ENCODE results near the gene PKN3.

DNA sequence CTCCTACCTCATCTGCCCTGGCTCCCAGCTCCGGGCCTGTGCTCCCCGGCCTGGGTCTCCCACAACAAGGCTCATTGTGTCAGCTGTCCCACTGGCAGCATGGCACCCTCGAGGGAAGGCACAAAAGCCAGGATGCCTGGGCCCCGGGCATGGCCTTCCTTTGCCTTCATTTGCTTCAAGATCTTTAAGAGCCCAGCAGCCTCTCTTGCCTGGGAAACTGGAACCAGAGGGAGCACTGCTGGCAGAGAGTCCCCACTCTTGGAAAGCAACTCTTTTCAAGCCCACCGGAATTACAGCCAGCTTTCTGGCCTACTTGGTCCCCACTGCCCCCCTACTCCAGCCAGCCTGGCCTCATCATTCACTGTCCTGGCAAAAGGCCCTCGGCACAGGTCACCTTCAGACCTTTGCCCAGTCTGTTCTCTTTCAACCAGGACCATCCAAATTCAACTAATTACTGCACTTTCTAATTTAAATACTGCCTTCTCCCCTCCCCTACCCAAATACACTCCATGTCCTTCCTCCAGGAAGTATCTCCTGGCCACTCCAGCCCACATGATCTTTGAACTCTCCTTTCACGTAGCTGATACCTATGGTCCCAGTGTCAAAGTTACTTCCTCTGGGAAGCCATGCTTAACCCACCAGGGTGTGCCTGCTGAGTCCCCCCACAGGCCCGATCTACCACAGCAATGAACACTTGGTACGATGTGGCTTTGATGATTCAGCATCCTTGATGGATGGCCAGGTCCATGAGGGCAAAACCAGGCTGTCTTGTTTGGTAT lies 60.6 kb downstream of the PKN3 start:
- TF ChIP-seq CTCF (IDR thresholded peaks at IDR 0.05; ENCODE audit: poor library complexity, severe bottlenecking) (no peak), RAD21 (conservative IDR thresholded peaks at IDR 0.05) (no peak), EP300 (conservative IDR thresholded peaks at IDR 0.05; ENCODE audit: poor library complexity, severe bottlenecking) (no peak)
